ENCODE results near the gene TJP1.
"Not testable (repeated sequence)": the region's sequence is repeated elsewhere in the genome, so short reads cannot be mapped to it uniquely, and the experiment has no call there.

The TJP1 gene

DNA sequence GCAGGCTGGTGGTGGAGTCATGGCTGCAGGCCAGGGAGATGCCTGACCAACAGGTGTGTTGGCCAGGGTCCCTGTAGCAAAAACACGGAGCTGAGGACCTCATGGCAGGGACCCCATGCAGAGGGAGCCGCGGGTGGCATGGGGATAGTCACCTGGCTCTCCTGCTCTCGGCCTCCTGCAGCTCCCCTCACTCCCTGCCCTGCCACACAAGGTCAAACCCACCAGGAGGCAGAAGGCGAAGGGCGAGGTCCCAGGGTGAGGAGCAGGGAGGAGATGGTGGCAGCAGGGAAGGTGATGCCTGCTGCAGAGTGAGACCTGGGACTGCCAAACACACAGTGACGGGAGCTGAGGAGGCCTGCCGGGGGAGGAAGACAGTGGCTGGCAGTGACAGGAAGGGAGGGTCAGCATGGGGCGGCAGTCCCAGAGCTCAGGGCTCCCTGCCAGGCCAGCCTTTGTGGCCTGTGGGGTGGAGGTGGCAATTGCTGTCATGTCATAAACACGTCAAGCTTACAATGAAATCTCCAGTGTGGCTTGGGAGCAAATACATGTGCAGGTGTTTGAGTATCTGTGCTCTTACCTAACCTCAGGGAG, 144.3 kb downstream of the TJP1 start:
- Mint-ChIP-seq H3K27me3 (peaks cover 10% of the 10 kb centered on the region), H3K27ac (no peak overlapping the region)

GRCh38 chr15:29677455-29677854, 144.8 kb downstream of the TJP1 start:
- DNase-seq (ENCODE audit: low spot score in 2 of 2) (no peak), ATAC-seq (ENCODE audit: low read depth) (no peak)
- H3K4me1 Mint-ChIP-seq = peaks cover 2% of the 10 kb centered on the region
- H3K27ac Mint-ChIP-seq = no peak overlapping the region
- peaks cover 10% of the 10 kb centered on the region for H3K27me3 Mint-ChIP-seq
- no peaks in the 10 kb centered on the region for H3K36me3 Mint-ChIP-seq
- H3K4me3 Mint-ChIP-seq = no peak overlapping the region
- no peaks in the 10 kb centered on the region for H3K9me3 Mint-ChIP-seq

More for the DNA sequence above, 144.3 kb downstream of the TJP1 start:
- Mint-ChIP-seq H3K9me3 (no peaks in the 10 kb centered on the region), H3K4me1 (peaks cover 2% of the 10 kb centered on the region), H3K4me3 (no peak overlapping the region), H3K36me3 (no peaks in the 10 kb centered on the region)
- ATAC-seq (ENCODE audit: low read depth) = no peak
- DNase-seq (ENCODE audit: low spot score in 2 of 2) = no peak

DNA sequence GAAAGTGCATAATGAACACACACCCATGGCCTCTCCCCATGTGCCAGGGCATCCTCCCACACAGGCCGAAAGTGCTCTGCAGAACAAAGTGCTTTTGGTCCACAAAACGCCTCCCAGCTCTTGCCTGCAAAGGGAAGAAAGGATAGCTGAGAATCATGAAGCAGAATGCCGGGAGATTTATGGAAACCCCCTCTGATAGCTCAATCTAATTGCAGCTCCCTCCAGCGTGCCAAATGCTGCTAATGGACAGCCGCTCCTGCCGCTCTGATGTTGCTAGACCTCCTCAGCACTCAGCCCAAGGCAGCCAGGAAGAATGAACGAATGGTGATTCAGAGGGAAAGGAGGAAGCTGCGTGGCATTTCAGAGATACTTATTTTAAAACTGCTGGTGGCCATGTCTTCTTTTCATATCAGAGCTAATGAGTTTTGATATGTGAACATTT, 145.3 kb downstream of the TJP1 start:
- H3K27me3 Mint-ChIP-seq = peaks cover 10% of the 10 kb centered on the region
- ATAC-seq (ENCODE audit: low read depth) (no peak), DNase-seq (ENCODE audit: low spot score in 2 of 2) (no peak)
- H3K27ac Mint-ChIP-seq = no peak overlapping the region
- H3K4me1 Mint-ChIP-seq = peaks cover 2% of the 10 kb centered on the region
- H3K9me3 Mint-ChIP-seq = no peaks in the 10 kb centered on the region
- no peak overlapping the region for H3K4me3 Mint-ChIP-seq
- H3K36me3 Mint-ChIP-seq = no peaks in the 10 kb centered on the region

- H3K27me3 Mint-ChIP-seq; H3K4me1 Mint-ChIP-seq; H3K4me3 Mint-ChIP-seq; H3K27ac Mint-ChIP-seq; ATAC-seq (ENCODE audit: low read depth); H3K36me3 Mint-ChIP-seq; H3K9me3 Mint-ChIP-seq; DNase-seq (ENCODE audit: low spot score in 2 of 2): not testable (repeated sequence)
Measured at GRCh38 chr15:29676374-29676960, 145.8 kb downstream of the TJP1 start.

DNA sequence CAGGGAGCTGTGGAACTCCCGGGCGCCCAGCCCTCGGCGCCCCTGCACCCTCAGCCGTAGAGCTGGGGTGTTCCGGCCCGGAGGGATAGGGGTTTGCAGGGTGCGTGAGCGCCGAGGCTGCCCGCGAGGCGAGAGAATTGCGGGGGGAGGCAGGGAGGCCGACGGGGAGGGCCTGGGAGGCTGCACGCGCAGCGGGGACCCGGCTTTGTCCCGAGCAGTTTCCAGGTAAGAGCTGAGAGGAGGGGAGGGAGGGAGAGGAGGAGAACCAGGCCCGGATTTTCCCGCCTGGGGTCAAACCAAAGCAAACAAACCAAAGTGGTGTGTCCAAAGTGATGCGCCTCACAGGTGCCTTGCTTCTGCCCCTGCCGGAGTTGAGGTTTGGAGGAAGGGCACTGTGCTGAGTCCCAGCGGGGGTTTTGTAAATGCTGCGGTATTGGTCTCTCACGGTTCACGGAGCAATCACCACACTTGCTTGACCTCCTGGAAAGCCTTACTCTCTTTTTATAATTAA, 146.4 kb downstream of the TJP1 start:
- no peak for DNase-seq (ENCODE audit: low spot score in 2 of 2)
- H3K36me3 Mint-ChIP-seq = no peaks in the 10 kb centered on the region
- H3K4me1 Mint-ChIP-seq = peaks cover 2% of the 10 kb centered on the region
- H3K9me3 Mint-ChIP-seq = no peaks in the 10 kb centered on the region
- H3K4me3 Mint-ChIP-seq = no peak overlapping the region
- H3K27me3 Mint-ChIP-seq = peaks cover 10% of the 10 kb centered on the region
- H3K27ac Mint-ChIP-seq = no peak overlapping the region
- ATAC-seq (ENCODE audit: low read depth) = no peak

DNA sequence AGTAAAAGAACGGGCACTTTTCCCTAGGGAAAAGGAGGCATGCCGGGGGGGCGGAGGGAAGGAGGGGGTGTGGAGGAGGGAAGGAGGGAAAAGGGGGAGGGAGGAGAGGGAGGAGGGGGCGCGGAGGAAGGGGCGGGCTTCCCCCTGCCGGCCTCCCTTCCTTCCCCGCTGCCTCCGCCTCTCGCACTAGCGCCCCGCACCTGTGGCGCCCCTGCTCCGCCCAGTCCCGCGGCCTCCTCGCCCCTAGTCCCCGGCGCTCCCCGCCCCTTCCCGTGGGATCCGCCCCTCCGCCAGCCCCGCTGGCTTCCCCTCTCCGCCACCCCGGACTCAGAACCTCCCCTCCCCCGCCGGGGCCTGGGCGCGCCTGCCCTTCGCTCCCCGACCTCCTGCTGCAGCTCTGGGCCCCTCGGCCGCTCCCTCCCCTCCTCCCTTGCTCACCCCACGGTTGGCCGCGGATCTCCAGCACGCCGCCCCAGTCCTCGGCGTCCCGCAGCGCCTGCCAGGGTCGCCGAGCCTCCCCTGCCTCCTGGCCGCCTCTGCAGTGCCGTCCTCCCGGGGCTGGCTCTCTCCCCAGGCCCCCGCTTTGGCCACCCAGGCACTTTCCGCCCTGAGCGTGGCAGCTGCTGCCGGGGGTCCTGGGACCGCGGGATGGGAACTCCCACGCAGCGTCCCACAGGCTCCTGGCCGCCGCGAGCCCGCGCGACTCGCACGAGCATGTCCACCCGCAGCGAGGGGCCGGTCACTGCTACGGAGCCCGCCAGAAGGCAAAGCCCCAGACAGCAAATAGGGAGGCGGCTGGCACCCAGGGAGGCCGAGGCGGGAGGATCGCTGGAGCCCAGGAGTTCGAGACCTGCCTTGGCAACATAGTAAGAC, 147.4 kb downstream of the TJP1 start:
- H3K4me3 Mint-ChIP-seq = no peak overlapping the region

DNA sequence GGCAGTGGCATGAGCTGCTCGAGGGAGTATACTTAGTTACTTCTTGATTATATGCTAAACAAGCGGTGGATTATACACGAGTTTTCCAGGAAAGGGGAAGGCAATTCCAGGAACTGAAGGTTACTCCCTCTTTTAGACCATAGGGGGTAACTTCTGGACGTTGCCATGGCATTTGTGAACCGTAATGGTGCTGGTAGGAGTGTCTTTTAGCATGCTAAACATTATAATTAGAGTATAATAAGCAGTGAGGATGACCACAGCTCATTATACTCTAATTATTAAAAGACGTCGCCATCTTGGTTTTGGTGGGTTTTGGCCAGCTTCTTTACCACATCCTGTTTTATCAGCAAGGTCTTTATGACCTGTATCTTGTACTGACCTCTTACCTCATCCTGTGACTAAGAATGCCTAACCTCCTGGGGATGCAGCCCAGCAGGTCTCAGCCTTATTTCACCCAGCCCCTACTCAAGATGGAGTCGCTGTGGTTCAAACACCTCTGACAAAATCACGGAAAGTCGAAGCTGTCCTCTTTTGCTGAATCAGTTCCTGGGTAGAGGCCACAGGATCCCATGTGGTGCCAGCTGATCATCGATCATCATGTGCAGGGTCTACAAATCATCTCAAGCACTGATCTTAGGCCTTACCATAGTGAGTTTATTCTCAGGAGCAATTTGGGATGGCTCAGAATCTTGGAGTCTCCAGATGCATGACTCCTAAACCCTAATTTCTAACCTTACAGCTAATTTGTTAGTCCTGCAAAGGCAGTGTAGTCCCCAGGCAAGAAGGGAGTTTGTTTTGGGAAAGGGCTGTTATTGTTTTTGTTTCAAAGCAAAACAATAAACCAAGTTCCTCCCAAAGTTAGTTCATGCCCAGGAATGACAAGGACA, 149.1 kb downstream of the TJP1 start:
- ATAC-seq (ENCODE audit: low read depth) (no peak), DNase-seq (ENCODE audit: low spot score in 2 of 2) (no peak)
- Mint-ChIP-seq H3K4me3 (no peak overlapping the region), H3K27ac (no peak overlapping the region), H3K36me3 (no peaks in the 10 kb centered on the region), H3K27me3 (peaks cover 12% of the 10 kb centered on the region), H3K9me3 (no peaks in the 10 kb centered on the region), H3K4me1 (peaks cover 2% of the 10 kb centered on the region)

More for the DNA sequence above, 147.4 kb downstream of the TJP1 start:
- no peak overlapping the region for H3K27ac Mint-ChIP-seq
- H3K4me1 Mint-ChIP-seq = peaks cover 2% of the 10 kb centered on the region
- no peaks in the 10 kb centered on the region for H3K9me3 Mint-ChIP-seq
- DNase-seq (ENCODE audit: low spot score in 2 of 2) (no peak), ATAC-seq (ENCODE audit: low read depth) (no peak)
- no peaks in the 10 kb centered on the region for H3K36me3 Mint-ChIP-seq
- peaks cover 11% of the 10 kb centered on the region for H3K27me3 Mint-ChIP-seq

DNA sequence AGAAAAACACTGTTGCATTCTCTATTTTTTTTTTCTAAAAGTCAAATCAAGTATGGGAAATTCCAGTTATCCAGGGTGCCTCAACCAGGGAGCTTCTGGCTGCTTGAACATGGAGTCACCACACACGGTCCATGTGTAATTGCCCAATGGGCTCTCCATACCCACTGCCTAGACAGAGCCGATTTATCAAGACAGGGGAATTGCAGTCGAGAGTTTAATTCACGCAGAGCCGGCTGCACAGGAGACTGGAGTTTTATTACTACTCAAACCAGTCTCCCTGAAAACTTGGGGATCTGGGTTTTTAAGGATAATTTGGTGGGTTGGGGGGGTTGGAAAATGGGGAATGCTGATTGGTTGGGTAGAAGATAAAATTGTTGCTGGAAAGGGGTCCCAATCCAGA, 149.8 kb downstream of the TJP1 start:
- peaks cover 7% of the 10 kb centered on the region for H3K27me3 Mint-ChIP-seq
- ATAC-seq (ENCODE audit: low read depth) (no peak), DNase-seq (ENCODE audit: low spot score in 2 of 2) (no peak)
- no peaks in the 10 kb centered on the region for H3K36me3 Mint-ChIP-seq
- no peaks in the 10 kb centered on the region for H3K9me3 Mint-ChIP-seq
- H3K4me1 Mint-ChIP-seq = no peaks in the 10 kb centered on the region
- H3K4me3 Mint-ChIP-seq = no peak overlapping the region
- H3K27ac Mint-ChIP-seq = no peak overlapping the region

DNA sequence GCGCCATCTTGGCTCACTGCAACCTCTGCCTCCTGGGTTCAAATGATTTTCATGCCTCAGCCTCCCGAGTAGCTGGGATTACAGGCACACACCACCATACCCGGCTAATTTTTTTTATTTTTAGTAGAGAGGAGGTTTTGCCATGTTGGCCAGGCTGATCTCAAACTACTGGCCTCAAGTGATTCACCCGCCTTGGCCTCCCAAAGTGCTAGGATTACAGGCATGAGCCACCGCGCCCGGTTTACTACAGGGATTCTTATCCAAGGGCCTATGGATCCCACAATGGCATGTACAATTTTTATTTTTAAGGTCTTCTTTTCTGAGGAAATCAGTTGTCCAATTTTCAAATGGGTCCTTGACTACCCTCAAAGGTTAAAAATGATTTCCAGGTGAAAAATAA, 150.2 kb downstream of the TJP1 start:
- H3K36me3 Mint-ChIP-seq; H3K4me3 Mint-ChIP-seq; H3K27me3 Mint-ChIP-seq; ATAC-seq (ENCODE audit: low read depth); DNase-seq (ENCODE audit: low spot score in 2 of 2); H3K4me1 Mint-ChIP-seq; H3K27ac Mint-ChIP-seq; H3K9me3 Mint-ChIP-seq: not testable (repeated sequence)

DNA sequence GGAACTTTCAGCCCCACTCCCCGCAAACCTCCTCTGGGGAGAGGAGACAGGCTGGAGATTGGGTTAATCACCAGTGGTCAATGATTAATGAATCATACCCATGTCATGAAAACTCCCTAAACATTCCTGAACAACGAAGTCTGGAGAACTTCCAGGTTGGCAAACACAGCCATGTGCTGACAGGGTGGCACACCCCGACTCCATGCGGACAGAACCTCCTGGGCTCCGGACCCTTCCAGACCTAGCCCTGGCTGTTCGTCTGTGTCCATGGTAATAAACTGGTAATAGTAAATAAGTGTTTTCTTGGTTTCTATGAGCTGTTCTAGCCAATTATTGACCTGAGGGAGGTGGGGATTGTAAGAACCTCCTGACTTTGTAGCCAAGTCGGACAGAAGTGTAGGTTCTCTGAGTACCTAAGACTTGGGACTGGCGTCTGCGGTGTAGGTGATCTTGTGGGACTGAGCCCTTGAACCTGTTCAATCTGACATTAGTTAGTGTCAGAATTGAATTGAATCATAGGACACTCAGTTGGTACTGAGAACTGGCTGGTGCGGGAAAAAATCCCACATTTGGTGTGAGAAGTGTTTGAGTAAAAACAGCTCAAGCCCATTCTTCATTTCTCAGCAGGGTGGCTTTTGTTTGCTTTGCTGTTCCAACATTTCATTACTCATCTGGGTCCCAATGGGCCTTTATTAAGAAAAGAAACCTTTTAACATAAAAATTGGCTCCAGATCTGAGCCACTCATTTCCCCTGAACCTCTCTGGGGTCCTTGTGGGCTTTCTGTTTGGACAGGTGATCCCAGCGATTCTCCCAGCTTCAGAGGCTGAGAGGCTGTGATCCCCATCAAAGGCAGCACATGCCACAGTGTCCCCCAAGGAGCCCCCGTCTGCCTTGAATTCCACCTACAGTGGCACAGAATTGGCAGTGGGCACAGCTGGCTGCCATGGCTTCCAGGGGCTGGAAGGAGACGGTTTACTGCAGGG, 151.0 kb downstream of the TJP1 start:
- peaks cover 8% of the 10 kb centered on the region for H3K27me3 Mint-ChIP-seq
- ATAC-seq (ENCODE audit: low read depth) = no peak
- peaks cover 2% of the 10 kb centered on the region for H3K9me3 Mint-ChIP-seq
- no peak for DNase-seq (ENCODE audit: low spot score in 2 of 2)
- no peaks in the 10 kb centered on the region for H3K4me1 Mint-ChIP-seq
- H3K4me3 Mint-ChIP-seq = no peak overlapping the region
- H3K27ac Mint-ChIP-seq = no peak overlapping the region
- H3K36me3 Mint-ChIP-seq = no peaks in the 10 kb centered on the region

DNA sequence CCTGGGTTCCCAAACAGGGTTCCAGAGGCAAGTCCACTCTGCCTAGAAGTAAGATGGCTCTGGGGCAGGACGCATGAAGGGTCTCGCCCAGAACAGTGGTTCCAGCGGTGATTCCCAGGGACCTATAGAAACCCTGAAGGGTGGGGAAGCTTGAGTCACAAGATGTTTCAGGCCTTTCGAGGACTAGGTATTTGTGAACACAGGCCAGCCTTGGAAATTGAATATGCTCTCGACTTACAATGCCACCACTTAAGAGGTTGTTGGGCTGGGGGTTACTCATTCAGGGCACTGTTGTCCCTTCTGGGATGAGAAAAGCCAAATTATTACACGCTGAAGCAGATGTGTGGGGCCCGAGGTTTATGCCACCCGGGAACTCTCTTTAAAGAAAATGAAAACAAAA, 152.0 kb downstream of the TJP1 start:
- Mint-ChIP-seq H3K27me3 (peaks cover 6% of the 10 kb centered on the region), H3K4me1 (no peaks in the 10 kb centered on the region), H3K36me3 (no peaks in the 10 kb centered on the region), H3K9me3 (peaks cover 2% of the 10 kb centered on the region), H3K27ac (no peak overlapping the region), H3K4me3 (no peak overlapping the region)
- DNase-seq (ENCODE audit: low spot score in 2 of 2) = no peak
- no peak for ATAC-seq (ENCODE audit: low read depth)

DNA sequence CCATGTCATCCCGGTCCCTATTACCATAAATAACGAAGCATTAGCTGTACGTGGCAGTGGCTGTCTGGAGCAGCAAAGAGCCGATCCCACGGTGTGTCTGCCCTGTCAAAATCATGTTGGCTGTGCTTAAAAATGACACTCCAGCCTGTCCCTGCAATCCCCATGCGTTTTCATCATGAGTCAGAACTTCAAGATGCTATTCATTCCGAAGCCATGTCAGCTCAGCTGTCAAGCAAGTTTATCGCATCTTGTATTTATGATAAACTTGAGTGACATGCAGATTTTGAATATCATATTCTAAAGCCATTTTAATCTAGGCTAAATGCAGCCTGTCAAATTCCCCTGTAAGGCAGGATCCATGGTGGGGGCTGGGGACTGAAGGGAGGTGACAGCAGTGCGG, 152.4 kb downstream of the TJP1 start:
- Mint-ChIP-seq H3K9me3 (peaks cover 2% of the 10 kb centered on the region), H3K27ac (no peak overlapping the region), H3K36me3 (no peaks in the 10 kb centered on the region), H3K27me3 (peaks cover 6% of the 10 kb centered on the region), H3K4me3 (no peak overlapping the region), H3K4me1 (no peaks in the 10 kb centered on the region)
- ATAC-seq (ENCODE audit: low read depth) (no peak), DNase-seq (ENCODE audit: low spot score in 2 of 2) (no peak)

- ATAC-seq (ENCODE audit: low read depth) (no peak), DNase-seq (ENCODE audit: low spot score in 2 of 2) (no peak)
- Mint-ChIP-seq H3K9me3 (peaks cover 2% of the 10 kb centered on the region), H3K4me1 (no peaks in the 10 kb centered on the region), H3K27ac (no peak overlapping the region), H3K27me3 (peaks cover 5% of the 10 kb centered on the region), H3K36me3 (no peaks in the 10 kb centered on the region), H3K4me3 (no peak overlapping the region)
Measured at GRCh38 chr15:29668120-29668602, 154.1 kb downstream of the TJP1 start.

Measured in memory B cell (primary cell).